Stimulated activated memory B cell treated with anti-CD40 and anti-IgM and Interleukin-4, amounts not matched to agents 10 μg/mL and 1 μg/mL and 100 μg/mL, for 72 hours (primary cell): ENCODE results near the gene CFAP20.
A peak's percentile ranks its signal among the peaks of the same experiment; 100 is the strongest.

Experiments used
- ATAC-seq: fragments of 150-1000 bp; cut with Tn5 transposase; 2 replicates; pipeline ENCODE4 v1.10.0; 2021
- H3K27ac Mint-ChIP-seq: one replicate; pipeline ENCODE4 v1.8.0; 2022; ENCODE audit warnings: mild to moderate bottlenecking, mixed read lengths
- H3K27me3 Mint-ChIP-seq: one replicate; pipeline ENCODE4 v1.8.0; 2022; ENCODE audit warnings: mixed read lengths
- H3K36me3 Mint-ChIP-seq: one replicate; pipeline ENCODE4 v1.8.0; 2022; ENCODE audit warnings: mixed read lengths
- H3K4me1 Mint-ChIP-seq: one replicate; pipeline ENCODE4 v1.8.0; 2022; ENCODE audit warnings: mixed read lengths
- H3K4me3 Mint-ChIP-seq: one replicate; pipeline ENCODE4 v1.8.0; 2022; ENCODE audit warnings: mild to moderate bottlenecking, moderate library complexity, mixed read lengths
- H3K9me3 Mint-ChIP-seq: one replicate; pipeline ENCODE4 v1.8.0; 2022; ENCODE audit warnings: mixed read lengths

Gene CFAP20

GRCh38 chr16:58128711-58129096 lies 477 bp downstream of the CFAP20 start:
- H3K4me1 Mint-ChIP-seq = peaks cover 34% of the 10 kb centered on the region
- peak overlapping the region; percentile 86 for H3K4me3 Mint-ChIP-seq
- no peaks in the 10 kb centered on the region for H3K9me3 Mint-ChIP-seq
- no peaks in the 10 kb centered on the region for H3K36me3 Mint-ChIP-seq
- H3K27me3 Mint-ChIP-seq = no peaks in the 10 kb centered on the region
- H3K27ac Mint-ChIP-seq = peak overlapping the region; percentile 59
- peak; percentile 15 for ATAC-seq

- no peaks in the 10 kb centered on the region for H3K9me3 Mint-ChIP-seq
- H3K4me1 Mint-ChIP-seq = peaks cover 36% of the 10 kb centered on the region
- ATAC-seq = no peak
- peak overlapping the region; percentile 86 for H3K4me3 Mint-ChIP-seq
- H3K27me3 Mint-ChIP-seq = no peaks in the 10 kb centered on the region
- H3K27ac Mint-ChIP-seq = peak overlapping the region; percentile 59
- H3K36me3 Mint-ChIP-seq = no peaks in the 10 kb centered on the region
Observed at GRCh38 chr16:58128181-58128631, 975 bp downstream of the CFAP20 start.

- Mint-ChIP-seq H3K27ac (peak overlapping the region; percentile 40), H3K4me1 (peaks cover 36% of the 10 kb centered on the region), H3K9me3 (no peaks in the 10 kb centered on the region), H3K27me3 (no peaks in the 10 kb centered on the region), H3K36me3 (no peaks in the 10 kb centered on the region), H3K4me3 (peak overlapping the region; percentile 86)
- ATAC-seq = no peak
Observed at GRCh38 chr16:58127634-58128033, 1.5 kb downstream of the CFAP20 start.

DNA sequence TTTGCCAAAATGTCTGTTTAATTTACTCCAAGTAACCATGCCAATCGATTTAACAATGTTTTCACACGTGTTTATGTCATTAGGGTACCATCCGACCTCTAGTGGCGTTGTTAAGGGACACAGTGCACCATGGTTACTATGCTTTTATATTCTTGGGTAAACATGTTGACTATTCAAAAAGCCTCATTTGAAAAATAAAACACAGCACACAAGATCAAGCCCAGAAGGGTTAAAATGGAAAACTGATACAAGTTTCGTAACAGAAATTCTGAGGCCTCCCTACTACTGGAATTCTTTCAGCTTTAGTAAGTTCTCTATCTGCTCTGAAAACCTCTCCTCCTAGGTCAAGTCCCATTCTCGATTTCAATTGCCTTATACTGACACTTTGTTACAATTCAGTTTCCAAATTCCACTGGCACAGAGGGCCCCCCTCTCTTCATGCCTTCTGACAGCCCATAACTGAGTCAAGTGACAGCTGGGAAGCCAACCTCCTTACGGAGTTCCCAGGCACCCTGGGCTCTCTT lies 2.1 kb downstream of the CFAP20 start:
- Mint-ChIP-seq H3K27me3 (no peaks in the 10 kb centered on the region), H3K4me3 (peak overlapping the region; percentile 1), H3K9me3 (no peaks in the 10 kb centered on the region), H3K4me1 (peaks cover 36% of the 10 kb centered on the region), H3K27ac (peak overlapping the region; percentile 40), H3K36me3 (no peaks in the 10 kb centered on the region)
- ATAC-seq = no peak

GRCh38 chr16:58126451-58126961 lies 2.7 kb downstream of the CFAP20 start:
- Mint-ChIP-seq H3K9me3 (no peaks in the 10 kb centered on the region), H3K4me1 (peaks cover 42% of the 10 kb centered on the region), H3K36me3 (no peaks in the 10 kb centered on the region), H3K27me3 (no peaks in the 10 kb centered on the region), H3K27ac (no peak overlapping the region), H3K4me3 (no peak overlapping the region)
- ATAC-seq = no peak

GRCh38 chr16:58125781-58126335 lies 3.3 kb downstream of the CFAP20 start:
- no peak for ATAC-seq
- H3K27ac Mint-ChIP-seq = no peak overlapping the region
- no peaks in the 10 kb centered on the region for H3K9me3 Mint-ChIP-seq
- H3K27me3 Mint-ChIP-seq = no peaks in the 10 kb centered on the region
- no peaks in the 10 kb centered on the region for H3K36me3 Mint-ChIP-seq
- no peak overlapping the region for H3K4me3 Mint-ChIP-seq
- H3K4me1 Mint-ChIP-seq = peaks cover 43% of the 10 kb centered on the region

DNA sequence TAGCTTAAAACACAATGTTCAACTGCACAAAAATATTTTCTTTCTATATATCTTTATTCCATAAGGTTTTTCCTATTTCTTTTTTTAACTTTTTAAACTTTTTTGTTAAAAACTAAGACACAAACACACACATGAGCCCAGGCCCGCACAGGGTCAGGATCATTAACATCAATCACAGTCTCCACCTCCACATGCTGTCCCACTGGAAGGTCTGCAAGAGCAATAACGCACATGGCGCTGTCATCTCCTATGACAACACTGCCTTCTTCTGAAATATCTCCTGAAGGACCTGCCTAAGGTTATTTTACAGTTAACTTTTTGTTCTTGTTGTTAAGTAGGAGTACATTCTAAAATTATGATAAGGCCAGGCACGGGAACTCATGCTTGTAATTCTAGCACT lies 4.1 kb downstream of the CFAP20 start:
- no peak overlapping the region for H3K4me3 Mint-ChIP-seq
- no peaks in the 10 kb centered on the region for H3K36me3 Mint-ChIP-seq
- peaks cover 47% of the 10 kb centered on the region for H3K4me1 Mint-ChIP-seq
- H3K27me3 Mint-ChIP-seq = no peaks in the 10 kb centered on the region
- no peaks in the 10 kb centered on the region for H3K9me3 Mint-ChIP-seq
- no peak for ATAC-seq
- H3K27ac Mint-ChIP-seq = no peak overlapping the region

DNA sequence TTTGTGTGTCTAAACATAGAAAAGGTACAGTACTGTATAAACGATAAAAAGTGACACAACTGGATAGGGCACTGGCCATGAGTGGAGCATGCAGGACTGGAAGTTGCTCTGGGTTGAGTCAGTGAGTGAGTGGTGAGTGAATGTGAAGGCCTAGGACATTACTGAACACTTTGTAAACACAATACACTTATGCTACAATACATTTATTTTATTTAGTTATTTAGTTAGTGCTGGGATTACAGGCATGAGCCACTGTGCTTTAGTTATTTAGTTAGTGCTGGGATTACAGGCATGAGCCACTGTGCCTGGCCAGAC lies 4.6 kb downstream of the CFAP20 start:
- no peak overlapping the region for H3K4me3 Mint-ChIP-seq
- no peaks in the 10 kb centered on the region for H3K27me3 Mint-ChIP-seq

DNA sequence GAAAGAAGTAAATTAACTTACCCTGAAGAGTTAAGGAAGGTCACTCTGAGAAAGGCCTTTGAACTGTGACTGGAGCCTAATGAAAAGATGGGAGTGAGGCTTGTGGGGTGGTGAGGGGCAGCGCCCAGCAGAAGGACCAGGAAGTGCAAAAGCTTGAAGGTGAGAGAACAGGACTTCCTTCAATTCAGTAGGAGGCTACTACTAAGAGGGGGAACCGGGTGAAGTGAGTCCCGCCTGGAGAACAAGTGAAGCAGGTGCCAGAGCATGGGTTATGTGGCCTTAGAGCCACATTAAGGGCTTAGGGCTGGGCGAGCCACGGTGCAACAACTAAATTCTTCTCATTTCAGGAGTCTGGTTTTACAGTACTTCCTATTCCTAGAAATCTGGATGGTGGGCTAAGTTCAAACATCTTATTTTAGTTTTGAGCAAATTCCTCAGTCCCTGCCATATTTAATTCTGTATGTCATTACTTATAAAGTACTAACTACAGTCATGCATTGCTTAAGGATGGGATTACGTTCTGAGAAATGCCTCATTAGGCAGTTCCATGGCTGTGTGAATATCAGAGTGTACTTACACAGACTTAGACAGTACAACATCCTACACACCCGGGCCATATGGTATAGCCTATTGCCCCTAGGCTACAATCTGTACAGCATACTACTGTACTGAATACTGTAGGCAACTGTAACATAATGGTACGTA lies 5.1 kb downstream of the CFAP20 start:
- ATAC-seq = no peak
- Mint-ChIP-seq H3K9me3 (no peaks in the 10 kb centered on the region), H3K4me1 (peaks cover 50% of the 10 kb centered on the region), H3K27ac (peak overlapping the region; percentile 6), H3K36me3 (no peaks in the 10 kb centered on the region), H3K4me3 (no peak overlapping the region), H3K27me3 (no peaks in the 10 kb centered on the region)

More for the DNA sequence above, 4.6 kb downstream of the CFAP20 start:
- no peak for ATAC-seq
- no peaks in the 10 kb centered on the region for H3K9me3 Mint-ChIP-seq
- H3K36me3 Mint-ChIP-seq = no peaks in the 10 kb centered on the region
- H3K27ac Mint-ChIP-seq = no peak overlapping the region
- H3K4me1 Mint-ChIP-seq = peaks cover 50% of the 10 kb centered on the region

DNA sequence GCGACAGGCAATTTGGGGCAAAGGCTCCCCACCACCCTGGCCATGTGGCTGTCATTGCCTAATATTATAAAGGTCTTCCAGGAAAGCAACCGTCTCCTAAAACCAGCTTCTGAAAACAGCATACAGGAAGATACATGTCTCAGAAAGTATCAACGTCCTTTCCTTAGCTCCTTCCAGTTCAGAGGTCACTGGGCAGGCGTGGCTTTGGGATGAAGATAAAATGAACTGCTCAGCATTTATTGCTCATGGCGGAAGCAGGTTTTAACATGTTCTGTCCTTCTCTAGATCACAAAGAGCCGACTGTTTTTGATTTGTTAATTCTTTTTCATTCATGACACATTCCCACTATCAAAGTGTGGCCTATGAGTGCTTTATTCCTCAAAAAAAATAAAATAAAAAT lies 8.0 kb downstream of the CFAP20 start:
- Mint-ChIP-seq H3K4me1 (peaks cover 26% of the 10 kb centered on the region), H3K27me3 (no peaks in the 10 kb centered on the region), H3K9me3 (no peaks in the 10 kb centered on the region), H3K36me3 (peaks cover 17% of the 10 kb centered on the region), H3K4me3 (no peak overlapping the region), H3K27ac (no peak overlapping the region)
- ATAC-seq = no peak

DNA sequence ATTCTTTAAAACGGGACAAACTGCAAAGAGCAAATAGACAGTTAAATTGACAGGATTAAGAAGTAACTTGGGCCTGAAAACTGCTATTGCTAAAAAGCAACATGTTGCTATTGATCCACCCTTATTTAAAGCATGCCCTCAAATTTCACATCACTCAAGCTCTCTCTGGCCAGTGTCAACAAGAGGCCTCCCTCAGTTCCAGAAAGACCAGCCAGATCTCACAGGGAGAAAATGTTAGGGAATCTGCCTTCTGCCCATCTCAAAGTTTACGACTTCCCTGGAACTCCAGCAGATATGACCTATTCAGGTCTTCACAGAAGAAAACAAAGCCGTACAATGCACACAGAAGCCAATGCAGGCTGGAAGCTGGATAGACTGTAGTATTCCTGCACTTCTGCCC lies 8.9 kb downstream of the CFAP20 start:
- Mint-ChIP-seq H3K27me3 (no peaks in the 10 kb centered on the region), H3K36me3 (peaks cover 25% of the 10 kb centered on the region), H3K9me3 (no peaks in the 10 kb centered on the region), H3K4me3 (no peak overlapping the region), H3K27ac (no peak overlapping the region), H3K4me1 (peaks cover 20% of the 10 kb centered on the region)
- ATAC-seq = no peak

- Mint-ChIP-seq H3K9me3 (no peaks in the 10 kb centered on the region), H3K27ac (no peak overlapping the region), H3K36me3 (peaks cover 32% of the 10 kb centered on the region), H3K4me3 (no peak overlapping the region), H3K4me1 (peaks cover 20% of the 10 kb centered on the region), H3K27me3 (no peaks in the 10 kb centered on the region)
- no peak for ATAC-seq
Observed at GRCh38 chr16:58119509-58119845, 9.7 kb downstream of the CFAP20 start.

GRCh38 chr16:58118801-58119508 lies 10.2 kb downstream of the CFAP20 start:
- Mint-ChIP-seq H3K27ac (no peak overlapping the region), H3K4me3 (no peak overlapping the region), H3K9me3 (no peaks in the 10 kb centered on the region), H3K36me3 (peaks cover 38% of the 10 kb centered on the region), H3K4me1 (peaks cover 19% of the 10 kb centered on the region), H3K27me3 (no peaks in the 10 kb centered on the region)
- ATAC-seq = no peak

DNA sequence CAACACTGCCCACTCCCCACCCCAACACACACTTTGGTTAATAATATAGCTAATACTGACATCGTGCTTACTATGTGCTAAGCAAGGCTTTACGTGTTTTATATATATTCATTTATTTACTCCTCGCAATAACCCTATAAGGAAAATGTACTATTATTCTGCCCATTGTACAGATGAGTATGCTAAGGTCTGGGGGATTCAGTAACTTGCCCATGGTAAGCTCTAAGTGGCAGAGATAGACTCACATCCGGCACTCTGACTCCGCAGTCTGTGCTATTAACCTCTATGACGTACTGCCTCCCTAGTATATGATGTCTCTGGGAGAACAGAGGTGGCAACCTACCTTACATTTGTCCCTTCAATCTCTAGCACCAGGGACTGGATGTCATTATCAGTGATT lies 12.7 kb downstream of the CFAP20 start:
- Mint-ChIP-seq H3K9me3 (no peaks in the 10 kb centered on the region), H3K27ac (no peak overlapping the region), H3K4me1 (peaks cover 8% of the 10 kb centered on the region), H3K4me3 (no peak overlapping the region), H3K27me3 (no peaks in the 10 kb centered on the region), H3K36me3 (peaks cover 59% of the 10 kb centered on the region)
- no peak for ATAC-seq

GRCh38 chr16:58116081-58116480 lies 13.1 kb downstream of the CFAP20 start:
- no peak overlapping the region for H3K27ac Mint-ChIP-seq
- peaks cover 6% of the 10 kb centered on the region for H3K4me1 Mint-ChIP-seq
- no peaks in the 10 kb centered on the region for H3K27me3 Mint-ChIP-seq
- peaks cover 59% of the 10 kb centered on the region for H3K36me3 Mint-ChIP-seq
- ATAC-seq = no peak
- no peak overlapping the region for H3K4me3 Mint-ChIP-seq
- H3K9me3 Mint-ChIP-seq = no peaks in the 10 kb centered on the region
